GM21786 (cell line): ENCODE measurements around the gene APOLD1.
"Not testable (repeated sequence)": the region's sequence is repeated elsewhere in the genome, so short reads cannot be mapped to it uniquely, and the experiment has no call there.

Experiments used
- ATAC-seq: cut with Tn5 transposase; IDR thresholded peaks from one replicate; pipeline ENCODE4 v1.9.1; 2021; ENCODE audit not compliant: unreplicated experiment

Gene APOLD1

GRCh38 chr12:12807517-12807903 is 22.1 kb downstream of the APOLD1 start:
- ATAC-seq: not testable (repeated sequence)

- ATAC-seq: peak; percentile 61
Measured at GRCh38 chr12:12807970-12808702, 22.7 kb downstream of the APOLD1 start.

GRCh38 chr12:12810553-12811021 is 25.1 kb downstream of the APOLD1 start:
- ATAC-seq: no peak

GRCh38 chr12:12811343-12811742 is 25.9 kb downstream of the APOLD1 start:
- ATAC-seq: no peak

GRCh38 chr12:12812174-12812573 is 26.7 kb downstream of the APOLD1 start:
- no peak for ATAC-seq

- no peak for ATAC-seq
Measured at GRCh38 chr12:12812618-12813119, 27.2 kb downstream of the APOLD1 start.

GRCh38 chr12:12813120-12814101 is 28.0 kb downstream of the APOLD1 start, which contains the start of gene DDX47:
TSS of gene DDX47 (plus strand) at chr12:12813346. CDS start at chr12:12813368, 22 bp downstream.
- ATAC-seq: peak; percentile 68

GRCh38 chr12:12817616-12818015 is 32.2 kb downstream of the APOLD1 start:
- ATAC-seq: no peak

GRCh38 chr12:12818701-12819100 is 33.2 kb downstream of the APOLD1 start:
- no peak for ATAC-seq

GRCh38 chr12:12819221-12819620 is 33.8 kb downstream of the APOLD1 start:
- no peak for ATAC-seq

GRCh38 chr12:12819752-12820311 is 34.4 kb downstream of the APOLD1 start:
- no peak for ATAC-seq

GRCh38 chr12:12820376-12820775 is 34.9 kb downstream of the APOLD1 start:
- ATAC-seq: not testable (repeated sequence)

- ATAC-seq: peak; percentile 63
Measured at GRCh38 chr12:12821975-12822374, 36.5 kb downstream of the APOLD1 start.

GRCh38 chr12:12822886-12823285 is 37.4 kb downstream of the APOLD1 start:
- ATAC-seq: no peak

GRCh38 chr12:12823300-12823699 is 37.8 kb downstream of the APOLD1 start:
- no peak for ATAC-seq

- ATAC-seq: no peak
Measured at GRCh38 chr12:12823811-12824210, 38.4 kb downstream of the APOLD1 start.

- no peak for ATAC-seq
Measured at GRCh38 chr12:12835378-12836146, 50.1 kb downstream of the APOLD1 start.

GRCh38 chr12:12836571-12836970 is 51.1 kb downstream of the APOLD1 start:
- no peak for ATAC-seq

- no peak for ATAC-seq
Measured at GRCh38 chr12:12837025-12837812, 51.8 kb downstream of the APOLD1 start.

- ATAC-seq: no peak
Measured at GRCh38 chr12:12837813-12838153, 52.3 kb downstream of the APOLD1 start.
